Measurements from ENCODE around the gene RIF1. TPM values are rescaled to one million over a fixed set of nuclear protein-coding genes. Genes with fewer than 3 reads are reported as not detected.

RIF1 gene
- total and polyA plus RNA-seq, 3 donors from 2014 or later = 10.6 to 81.7 (median 66.3) TPM

- 93% methylated on average over 4 of the region's 4 CpGs for WGBS, 2 donors
- H3K9me3 ChIP-seq = no peaks in the 10 kb centered on the region
- H3K36me3 ChIP-seq (ENCODE audit: low read depth, missing control alignments) = no peaks in the 10 kb centered on the region
- intact Hi-C loops (cut with DNase I; ENCODE audit: low total_unique reads) = no loop called here
- H3K27me3 ChIP-seq = no peaks in the 10 kb centered on the region
- TF ChIP-seq, protein P1, sequence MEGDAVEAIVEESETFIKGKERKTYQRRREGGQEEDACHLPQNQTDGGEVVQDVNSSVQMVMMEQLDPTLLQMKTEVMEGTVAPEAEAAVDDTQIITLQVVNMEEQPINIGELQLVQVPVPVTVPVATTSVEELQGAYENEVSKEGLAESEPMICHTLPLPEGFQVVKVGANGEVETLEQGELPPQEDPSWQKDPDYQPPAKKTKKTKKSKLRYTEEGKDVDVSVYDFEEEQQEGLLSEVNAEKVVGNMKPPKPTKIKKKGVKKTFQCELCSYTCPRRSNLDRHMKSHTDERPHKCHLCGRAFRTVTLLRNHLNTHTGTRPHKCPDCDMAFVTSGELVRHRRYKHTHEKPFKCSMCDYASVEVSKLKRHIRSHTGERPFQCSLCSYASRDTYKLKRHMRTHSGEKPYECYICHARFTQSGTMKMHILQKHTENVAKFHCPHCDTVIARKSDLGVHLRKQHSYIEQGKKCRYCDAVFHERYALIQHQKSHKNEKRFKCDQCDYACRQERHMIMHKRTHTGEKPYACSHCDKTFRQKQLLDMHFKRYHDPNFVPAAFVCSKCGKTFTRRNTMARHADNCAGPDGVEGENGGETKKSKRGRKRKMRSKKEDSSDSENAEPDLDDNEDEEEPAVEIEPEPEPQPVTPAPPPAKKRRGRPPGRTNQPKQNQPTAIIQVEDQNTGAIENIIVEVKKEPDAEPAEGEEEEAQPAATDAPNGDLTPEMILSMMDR (IDR thresholded peaks at IDR 0.05) = no peak
- TF ChIP-seq POLR2A (IDR thresholded peaks at IDR 0.05) = no peak
- H3K27ac ChIP-seq = no peak overlapping the region
- no peak overlapping the region for H3K4me3 ChIP-seq
- H3K4me1 ChIP-seq = no peaks in the 10 kb centered on the region
- no peak for DNase-seq
These were observed 21.7 kb upstream of the RIF1 start for GRCh38 chr2:151388011-151388410.

GRCh38 chr2:151391436-151391835 is 18.3 kb upstream of the RIF1 start:
- Histone ChIP-seq H3K27me3 (no peaks in the 10 kb centered on the region), H3K27ac (no peak overlapping the region), H3K9me3 (no peaks in the 10 kb centered on the region), H3K4me3 (no peak overlapping the region), H3K36me3 (ENCODE audit: low read depth, missing control alignments) (no peaks in the 10 kb centered on the region), H3K4me1 (no peaks in the 10 kb centered on the region)
- no peak for TF ChIP-seq POLR2A (IDR thresholded peaks at IDR 0.05)
- TF ChIP-seq, protein P1 (IDR thresholded peaks at IDR 0.05) = no peak
- intact Hi-C loops (cut with DNase I; ENCODE audit: low total_unique reads) = no loop called here
- WGBS, 2 donors = 54 to 61% methylated on average over 2 of the region's 2 CpGs
- DNase-seq = no peak

DNA sequence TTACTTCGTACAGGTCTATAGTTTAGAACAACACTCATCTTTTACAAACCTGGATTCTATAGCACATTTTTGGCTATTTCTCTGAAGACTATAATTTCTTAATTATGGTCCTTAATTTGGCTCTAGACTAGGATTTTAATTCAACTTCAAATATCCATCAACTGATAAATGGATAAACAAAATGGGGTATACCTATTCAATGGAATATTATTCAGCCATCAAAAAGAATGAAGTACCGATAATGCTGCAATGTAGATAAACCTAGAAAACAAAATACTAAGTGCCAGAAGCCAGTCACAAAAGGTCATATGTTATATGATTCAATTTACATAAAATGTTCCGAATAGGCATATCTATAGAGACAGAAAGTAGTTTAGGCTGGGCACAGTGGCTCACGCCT is 15.2 kb upstream of the RIF1 start:
- no peak for DNase-seq
- Histone ChIP-seq H3K9me3 (no peaks in the 10 kb centered on the region), H3K27me3 (no peaks in the 10 kb centered on the region), H3K4me1 (no peaks in the 10 kb centered on the region), H3K27ac (no peak overlapping the region), H3K36me3 (ENCODE audit: low read depth, missing control alignments) (no peaks in the 10 kb centered on the region), H3K4me3 (no peak overlapping the region)
- TF ChIP-seq POLR2A (IDR thresholded peaks at IDR 0.05) = no peak
- TF ChIP-seq, protein P1 (IDR thresholded peaks at IDR 0.05) = no peak
- intact Hi-C loops (cut with DNase I; ENCODE audit: low total_unique reads) = no loop called here
- WGBS, 2 donors = 70 to 91% methylated on average over 4 of the region's 4 CpGs

DNA sequence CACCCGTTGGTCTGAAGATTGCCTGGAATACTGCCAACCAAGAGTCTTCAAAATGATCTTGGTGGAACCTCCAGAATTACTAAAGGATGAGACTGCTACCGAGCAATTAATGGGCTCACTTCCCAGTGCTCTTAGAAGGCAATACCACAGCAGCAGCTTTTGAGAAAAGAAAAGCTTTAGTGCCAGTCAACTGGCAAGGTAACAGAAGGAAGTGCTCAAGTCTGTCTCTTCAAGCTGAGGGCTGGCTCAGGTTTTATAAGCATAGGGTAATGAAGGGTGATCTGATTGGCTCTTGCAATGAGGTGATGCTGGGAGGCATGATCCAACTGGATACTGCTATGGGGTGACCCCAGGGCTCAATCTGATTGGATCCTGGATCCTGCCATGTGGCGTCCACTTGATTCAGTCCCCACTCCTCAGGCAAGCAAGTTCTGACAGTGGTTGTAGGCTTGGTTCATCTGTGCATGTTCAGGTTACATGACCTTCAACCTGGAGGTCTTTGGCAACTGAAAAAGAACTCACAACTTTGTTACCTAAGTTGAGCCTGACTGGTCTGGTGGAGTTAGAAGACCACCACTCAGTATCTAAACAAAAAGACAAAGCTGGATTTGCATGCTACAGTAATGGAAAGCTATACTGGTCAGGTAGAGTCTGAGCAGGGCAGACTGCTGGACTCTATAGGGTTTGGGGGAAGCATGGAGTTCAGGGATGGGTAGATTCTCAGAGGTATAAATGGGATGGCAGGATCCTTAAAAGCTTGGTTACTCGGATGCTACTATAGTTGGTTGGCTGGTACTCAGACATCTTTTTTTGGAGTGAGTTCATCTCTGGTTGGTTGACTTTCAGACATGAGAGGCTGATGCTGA is 14.0 kb upstream of the RIF1 start:
- H3K4me3 ChIP-seq = no peak overlapping the region
- intact Hi-C loops (cut with DNase I; ENCODE audit: low total_unique reads) = no loop called here
- H3K9me3 ChIP-seq = no peaks in the 10 kb centered on the region
- no peaks in the 10 kb centered on the region for H3K4me1 ChIP-seq
- H3K27ac ChIP-seq = no peak overlapping the region
- TF ChIP-seq, protein P1 (IDR thresholded peaks at IDR 0.05) = no peak
- TF ChIP-seq POLR2A (IDR thresholded peaks at IDR 0.05) = no peak
- DNase-seq = no peak
- no peaks in the 10 kb centered on the region for H3K36me3 ChIP-seq (ENCODE audit: low read depth, missing control alignments)
- H3K27me3 ChIP-seq = no peaks in the 10 kb centered on the region
- WGBS, 2 donors = 89 to 92% methylated on average over 4 of the region's 4 CpGs

DNA sequence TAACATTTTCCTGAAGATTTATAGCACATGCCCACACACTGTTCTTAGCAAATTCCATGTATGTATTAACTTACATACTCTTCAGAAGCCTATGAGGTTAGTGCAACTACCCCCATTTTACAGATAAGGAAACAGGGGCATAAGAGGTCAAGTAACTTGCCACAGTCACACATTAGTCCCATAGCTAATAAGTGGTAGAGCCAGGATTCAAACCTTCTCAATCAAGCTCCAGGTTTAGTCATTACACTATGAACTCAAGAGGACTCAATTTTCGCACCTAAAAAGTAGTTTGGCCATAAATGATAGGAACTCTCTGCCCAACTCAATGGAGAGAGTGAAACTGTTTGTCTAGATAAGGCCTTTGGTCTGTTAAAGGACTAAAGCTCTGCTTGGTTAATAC is 9.7 kb upstream of the RIF1 start:
- Histone ChIP-seq H3K9me3 (no peaks in the 10 kb centered on the region), H3K36me3 (ENCODE audit: low read depth, missing control alignments) (no peaks in the 10 kb centered on the region), H3K4me1 (no peaks in the 10 kb centered on the region), H3K27me3 (no peaks in the 10 kb centered on the region), H3K27ac (no peak overlapping the region), H3K4me3 (no peak overlapping the region)
- 97 to 100% methylated on average over 1 of the region's 1 CpG for WGBS, 2 donors
- DNase-seq = no peak
- TF ChIP-seq, protein P1 (IDR thresholded peaks at IDR 0.05) = no peak
- no peak for TF ChIP-seq POLR2A (IDR thresholded peaks at IDR 0.05)
- intact Hi-C loops (cut with DNase I; ENCODE audit: low total_unique reads) = loop anchor here (10.0 kb wide), 1 partner anchor 125 kb away; no protein-coding TSS in a partner anchor

Measured in testis (tissue), 3 donors.